HG03342 (cell line): Measurements from ENCODE around the gene ATP9A.

ENCODE experiments used
- ATAC-seq: cut with Tn5 transposase; IDR thresholded peaks from one replicate; pipeline ENCODE4 v1.9.1; 2021; ENCODE audit warnings: mild to moderate bottlenecking, moderate library complexity; ENCODE audit not compliant: unreplicated experiment

ATP9A gene

DNA sequence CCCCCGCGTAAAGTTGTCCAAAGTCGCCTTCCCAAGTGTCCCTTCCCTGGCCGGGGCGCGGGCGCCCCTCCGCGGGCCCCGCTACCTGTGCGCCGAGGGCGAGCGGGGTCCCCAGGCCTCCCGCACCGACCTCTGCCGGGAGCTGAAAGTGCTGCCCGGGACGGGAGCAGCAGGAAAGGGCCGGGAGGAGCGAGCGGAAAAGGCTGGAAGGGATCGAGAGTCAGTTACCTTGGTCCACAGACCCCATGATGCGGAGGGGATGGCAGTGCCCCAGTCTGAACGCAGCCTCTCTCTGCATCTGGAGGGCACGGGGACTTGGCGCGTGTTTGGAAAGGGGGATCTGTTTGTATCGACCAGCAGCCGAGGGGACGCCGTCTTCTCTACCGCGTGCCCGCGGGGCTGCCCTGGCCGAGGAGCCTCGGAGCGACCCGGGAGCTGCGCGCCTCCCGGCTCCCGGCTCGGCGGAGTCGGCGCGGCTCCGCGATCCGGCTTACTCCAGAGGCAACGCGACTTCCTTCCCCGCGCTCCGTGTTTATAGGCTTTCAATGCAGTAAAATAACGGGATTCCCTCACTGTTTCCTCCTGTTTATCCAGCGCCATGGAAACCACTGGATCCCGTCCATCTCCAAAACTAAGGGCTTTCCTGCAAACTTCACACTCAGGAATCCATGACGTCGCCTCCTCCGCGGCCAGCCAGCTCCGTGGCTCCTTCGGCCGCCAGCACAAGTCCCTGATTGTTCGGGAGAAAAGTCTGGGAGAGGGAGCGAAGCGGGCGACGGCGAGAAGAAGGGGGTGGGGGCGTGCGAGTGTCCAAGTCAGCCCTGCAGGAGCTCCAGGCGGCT is 205.6 kb downstream of the ATP9A start:
- no peak for ATAC-seq

DNA sequence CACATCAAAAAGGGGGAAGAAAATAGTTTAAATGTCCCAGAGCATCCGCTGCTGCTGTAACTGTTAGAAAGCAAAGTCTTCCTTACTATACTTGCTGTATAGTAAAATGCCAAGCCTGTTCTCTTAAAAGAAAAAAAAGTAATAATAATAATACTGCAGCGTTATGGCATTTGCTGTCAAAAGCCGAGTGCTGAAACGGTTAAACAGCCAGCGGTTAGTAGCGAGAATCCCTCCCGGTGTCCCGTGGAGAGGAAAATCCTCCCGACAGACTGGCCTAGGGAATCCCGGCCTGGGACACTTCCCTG is 206.2 kb downstream of the ATP9A start:
- ATAC-seq: no peak

GRCh38 chr20:51560550-51561307 is 207.5 kb downstream of the ATP9A start:
- ATAC-seq: no peak

GRCh38 chr20:51560042-51560441 is 208.1 kb downstream of the ATP9A start:
- no peak for ATAC-seq

GRCh38 chr20:51554538-51555165 is 213.5 kb downstream of the ATP9A start:
- ATAC-seq: no peak

DNA sequence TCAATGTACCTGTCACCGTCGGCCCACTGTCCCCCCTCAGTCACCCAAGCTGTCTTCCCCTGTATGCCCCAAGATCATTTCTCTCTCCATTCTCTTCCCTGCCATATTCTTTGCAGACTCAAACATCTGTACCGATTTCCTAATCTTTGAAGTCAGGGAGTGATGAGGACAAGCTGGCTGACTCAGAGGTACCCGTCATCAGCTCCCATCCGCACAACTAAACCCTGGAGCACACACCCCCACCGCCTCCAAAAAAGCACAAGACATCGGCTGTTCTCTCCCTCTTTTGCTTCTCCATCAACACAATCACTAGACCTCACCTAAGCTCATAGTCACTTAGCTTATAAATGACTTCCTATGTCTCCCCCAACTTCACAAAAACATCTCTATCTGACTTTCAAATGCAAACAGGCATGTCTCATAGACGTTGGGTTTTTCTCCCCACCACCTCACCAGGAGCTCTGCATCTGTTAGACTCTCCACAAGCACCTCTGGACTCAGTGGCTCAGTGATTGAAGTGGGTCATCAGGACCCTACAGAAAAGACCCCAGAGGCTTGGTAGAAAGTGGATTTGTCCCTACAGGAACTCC is 214.2 kb downstream of the ATP9A start:
- ATAC-seq: no peak

DNA sequence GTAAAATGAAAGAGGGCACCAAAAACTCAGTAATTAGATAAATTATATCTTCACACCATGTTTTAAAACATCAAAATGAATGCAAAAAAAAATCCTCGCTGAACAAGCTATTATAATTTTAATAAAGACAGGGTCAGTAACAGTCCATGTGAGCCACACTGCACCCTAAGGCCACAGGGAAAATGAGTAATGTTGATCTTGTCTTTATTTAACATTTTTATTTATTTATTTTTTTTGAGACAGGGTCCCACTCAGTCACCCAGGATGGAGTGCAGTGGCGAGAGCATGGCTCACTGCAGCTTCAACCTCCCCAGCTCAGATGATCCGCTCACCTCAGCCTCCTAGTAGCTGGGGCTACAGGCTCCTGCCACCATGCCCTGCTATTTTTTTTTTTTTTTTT is 217.0 kb downstream of the ATP9A start:
- no peak for ATAC-seq

GRCh38 chr20:51549474-51549873 is 218.7 kb downstream of the ATP9A start:
- ATAC-seq: no peak

DNA sequence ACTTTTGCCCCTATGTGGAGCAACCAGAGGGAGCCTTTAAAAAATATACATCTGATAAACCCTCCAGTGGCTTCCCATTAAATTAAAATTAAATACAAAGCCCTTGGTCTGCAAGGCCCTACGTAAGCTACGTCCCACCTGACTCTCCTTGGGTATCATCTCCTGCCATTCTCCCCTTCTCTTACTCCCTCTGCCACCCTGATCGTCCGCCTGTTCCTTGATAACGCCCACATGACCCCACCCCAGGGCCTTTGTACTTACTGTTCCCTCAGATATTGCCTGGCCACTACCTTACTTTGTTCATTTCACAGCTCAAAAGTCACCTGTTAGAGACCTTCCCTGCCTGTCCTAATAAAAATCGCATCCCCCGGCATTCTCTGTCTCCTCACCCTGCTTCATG is 220.2 kb downstream of the ATP9A start:
- ATAC-seq: no peak
